GM12891 (cell line): Measurements from ENCODE around the gene DNAH7.

Experiments
- POLR2A ChIP-seq: IDR thresholded peaks from 2 replicates; pipeline ENCODE4 v1.6.1; 2011; ENCODE audit warnings: low read depth, low read length, control low read depth
- POLR2AphosphoS5 ChIP-seq: IDR thresholded peaks from 2 replicates; pipeline ENCODE4 v1.6.1; 2011; ENCODE audit warnings: low read depth, low read length, control low read depth
- SPI1 ChIP-seq: IDR thresholded peaks from 2 replicates; pipeline ENCODE4 v1.6.1; 2011; ENCODE audit warnings: low read depth, low read length, control low read depth
- TAF1 ChIP-seq: IDR thresholded peaks from 2 replicates; pipeline ENCODE4 v1.6.1; 2011; ENCODE audit warnings: low read depth, low read length, control low read depth

DNA sequence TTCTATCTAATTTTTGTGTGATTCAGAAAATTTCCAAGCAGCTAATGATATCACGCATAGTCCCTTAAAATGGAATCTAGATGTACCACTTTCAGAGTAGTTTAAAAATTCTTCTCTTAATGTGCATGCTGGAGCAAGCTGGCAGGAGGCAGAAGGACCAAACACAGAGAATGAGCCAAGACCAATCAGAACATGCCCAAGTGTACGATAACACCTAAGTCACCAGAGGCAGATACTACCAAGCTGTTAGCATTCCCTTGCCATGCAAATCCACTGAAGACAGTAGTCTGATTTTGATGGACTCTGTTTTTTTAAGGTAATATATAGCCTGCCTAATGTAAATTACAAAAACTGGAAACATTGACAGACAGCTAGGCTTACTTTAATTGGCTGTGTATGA, 109.3 kb downstream of the DNAH7 start:
- no peak for TF ChIP-seq POLR2AphosphoS5
- no peak for TF ChIP-seq POLR2A
- no peak for TF ChIP-seq TAF1
- TF ChIP-seq SPI1 = no peak
